GM19372 (cell line): ENCODE data around the gene MARCHF3.
A peak's percentile ranks its signal among the peaks of the same experiment; 100 is the strongest.
"Not testable (repeated sequence)": the region's sequence is repeated elsewhere in the genome, so short reads cannot be mapped to it uniquely, and the experiment has no call there.

Experiments
- ATAC-seq: cut with Tn5 transposase; IDR thresholded peaks from one replicate; pipeline ENCODE4 v1.9.1; 2021; ENCODE audit warnings: mild to moderate bottlenecking, low read depth, moderate library complexity; ENCODE audit not compliant: unreplicated experiment

MARCHF3 gene

GRCh38 chr5:127014573-127014972 lies 15.8 kb downstream of the MARCHF3 start:
- peak; percentile 44 for ATAC-seq

GRCh38 chr5:127013407-127013806 lies 17.0 kb downstream of the MARCHF3 start:
- no peak for ATAC-seq

- ATAC-seq: no peak
These were observed 17.4 kb downstream of the MARCHF3 start for GRCh38 chr5:127012916-127013315.

GRCh38 chr5:127011961-127012644 lies 18.3 kb downstream of the MARCHF3 start:
- ATAC-seq: peak; percentile 68

GRCh38 chr5:127011153-127011552 lies 19.2 kb downstream of the MARCHF3 start:
- no peak for ATAC-seq

- no peak for ATAC-seq
These were observed 20.0 kb downstream of the MARCHF3 start for GRCh38 chr5:127010362-127010761.

GRCh38 chr5:127009784-127010183 lies 20.6 kb downstream of the MARCHF3 start:
- ATAC-seq: no peak

GRCh38 chr5:127008300-127008975 lies 21.9 kb downstream of the MARCHF3 start:
- ATAC-seq: no peak

- no peak for ATAC-seq
These were observed 22.8 kb downstream of the MARCHF3 start for GRCh38 chr5:127007522-127007921.

GRCh38 chr5:127006744-127007143 lies 23.6 kb downstream of the MARCHF3 start:
- no peak for ATAC-seq

GRCh38 chr5:127005282-127005681 lies 25.1 kb downstream of the MARCHF3 start:
- not testable (repeated sequence) for ATAC-seq

GRCh38 chr5:127004721-127005120 lies 25.6 kb downstream of the MARCHF3 start:
- ATAC-seq: no peak

- no peak for ATAC-seq
These were observed 26.4 kb downstream of the MARCHF3 start for GRCh38 chr5:127003798-127004495.

GRCh38 chr5:127002390-127002789 lies 28.0 kb downstream of the MARCHF3 start:
- no peak for ATAC-seq

- ATAC-seq: no peak
These were observed 28.6 kb downstream of the MARCHF3 start for GRCh38 chr5:127001621-127002296.

- no peak for ATAC-seq
These were observed 31.3 kb downstream of the MARCHF3 start for GRCh38 chr5:126998895-126999570.

- ATAC-seq: peak; percentile 82
These were observed 32.1 kb downstream of the MARCHF3 start for GRCh38 chr5:126998201-126998631.

- ATAC-seq: no peak
These were observed 34.7 kb downstream of the MARCHF3 start for GRCh38 chr5:126995689-126996088.

- no peak for ATAC-seq
These were observed 35.3 kb downstream of the MARCHF3 start for GRCh38 chr5:126995039-126995438.

- no peak for ATAC-seq
These were observed 35.9 kb downstream of the MARCHF3 start for GRCh38 chr5:126994485-126994884.
